ENCODE measurements around the gene SLC35E4.

GRCh38 chr22:30610299-30610698 is 25.3 kb upstream of the SLC35E4 start:
- TF ChIP-seq SIN3A (IDR thresholded peaks at IDR 0.05; ENCODE audit: borderline replicate concordance, insufficient read depth, low read length) (no peak), POLR2AphosphoS5 (IDR thresholded peaks at IDR 0.05; ENCODE audit: low read depth, low read length) (no peak)
- TF ChIP-seq, protein P1, sequence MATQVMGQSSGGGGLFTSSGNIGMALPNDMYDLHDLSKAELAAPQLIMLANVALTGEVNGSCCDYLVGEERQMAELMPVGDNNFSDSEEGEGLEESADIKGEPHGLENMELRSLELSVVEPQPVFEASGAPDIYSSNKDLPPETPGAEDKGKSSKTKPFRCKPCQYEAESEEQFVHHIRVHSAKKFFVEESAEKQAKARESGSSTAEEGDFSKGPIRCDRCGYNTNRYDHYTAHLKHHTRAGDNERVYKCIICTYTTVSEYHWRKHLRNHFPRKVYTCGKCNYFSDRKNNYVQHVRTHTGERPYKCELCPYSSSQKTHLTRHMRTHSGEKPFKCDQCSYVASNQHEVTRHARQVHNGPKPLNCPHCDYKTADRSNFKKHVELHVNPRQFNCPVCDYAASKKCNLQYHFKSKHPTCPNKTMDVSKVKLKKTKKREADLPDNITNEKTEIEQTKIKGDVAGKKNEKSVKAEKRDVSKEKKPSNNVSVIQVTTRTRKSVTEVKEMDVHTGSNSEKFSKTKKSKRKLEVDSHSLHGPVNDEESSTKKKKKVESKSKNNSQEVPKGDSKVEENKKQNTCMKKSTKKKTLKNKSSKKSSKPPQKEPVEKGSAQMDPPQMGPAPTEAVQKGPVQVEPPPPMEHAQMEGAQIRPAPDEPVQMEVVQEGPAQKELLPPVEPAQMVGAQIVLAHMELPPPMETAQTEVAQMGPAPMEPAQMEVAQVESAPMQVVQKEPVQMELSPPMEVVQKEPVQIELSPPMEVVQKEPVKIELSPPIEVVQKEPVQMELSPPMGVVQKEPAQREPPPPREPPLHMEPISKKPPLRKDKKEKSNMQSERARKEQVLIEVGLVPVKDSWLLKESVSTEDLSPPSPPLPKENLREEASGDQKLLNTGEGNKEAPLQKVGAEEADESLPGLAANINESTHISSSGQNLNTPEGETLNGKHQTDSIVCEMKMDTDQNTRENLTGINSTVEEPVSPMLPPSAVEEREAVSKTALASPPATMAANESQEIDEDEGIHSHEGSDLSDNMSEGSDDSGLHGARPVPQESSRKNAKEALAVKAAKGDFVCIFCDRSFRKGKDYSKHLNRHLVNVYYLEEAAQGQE (IDR thresholded peaks at IDR 0.05; ENCODE audit: insufficient read depth in 1 of 2, low read depth in 2 of 2, low read length in 2 of 2): no peak

Measured in PFSK-1 (cell line).